GM23338 (cell line): ENCODE measurements around the gene CLDN7. TPM values are rescaled to one million over a fixed set of nuclear protein-coding genes. Genes with fewer than 3 reads are reported as not detected.

Experiments
- ATAC-seq: fragments of 200-7000 bp; cut with Tn5 transposase; 3 replicates; pipeline ENCODE4 v1.9.1; 2020
- DNase-seq: peaks from one replicate; pipeline ENCODE4 v3.0.0-alpha.2; 2015; ENCODE audit warnings: low spot score
- H2AFZ ChIP-seq: fragments of 200-600 bp; sonication (generic); 2 replicates; pipeline ENCODE4 v1.8.0; 2016; ENCODE audit warnings: antibody characterized with exemption, mild to moderate bottlenecking, moderate library complexity
- H3F3A ChIP-seq: fragments of 200-600 bp; sonication (generic); replicated peaks from 2 replicates; pipeline ENCODE4 v1.8.0; 2017; ENCODE audit warnings: antibody characterized with exemption, mixed run types, low read depth
- H3K27ac ChIP-seq: fragments of 200-600 bp; sonication (generic); 2 replicates; pipeline ENCODE4 v1.6.1; 2016; ENCODE audit warnings: low read depth
- H3K27me3 ChIP-seq: fragments of 200-600 bp; sonication (generic); 2 replicates; pipeline ENCODE4 v1.8.0; 2016; ENCODE audit warnings: mild to moderate bottlenecking, mixed run types, moderate library complexity; ENCODE audit not compliant: insufficient read depth
- H3K36me3 ChIP-seq: fragments of 200-600 bp; sonication (generic); 2 replicates; pipeline ENCODE4 v1.8.0; 2016; ENCODE audit warnings: mild to moderate bottlenecking; ENCODE audit not compliant: insufficient read depth
- H3K4me1 ChIP-seq: fragments of 200-600 bp; sonication (generic); 2 replicates; pipeline ENCODE4 v1.8.0; 2016; ENCODE audit warnings: mild to moderate bottlenecking, moderate library complexity; ENCODE audit not compliant: insufficient read depth
- H3K4me2 ChIP-seq: fragments of 200-600 bp; sonication (generic); 2 replicates; pipeline ENCODE4 v1.7.1; 2017; ENCODE audit warnings: mixed run types
- H3K4me3 ChIP-seq: fragments of 200-600 bp; sonication (generic); 2 replicates; pipeline ENCODE4 v1.6.1; 2016; ENCODE audit warnings: mixed run types
- H3K79me2 ChIP-seq: fragments of 200-600 bp; sonication (generic); replicated peaks from 2 replicates; pipeline ENCODE4 v1.8.0; 2017; ENCODE audit warnings: mild to moderate bottlenecking; ENCODE audit not compliant: insufficient read depth
- H3K9me2 ChIP-seq: fragments of 200-600 bp; sonication (generic); 2 replicates; pipeline ENCODE4 v1.8.0; 2017; ENCODE audit not compliant: insufficient read depth
- H4K20me1 ChIP-seq: fragments of 200-600 bp; sonication (generic); replicated peaks from 2 replicates; pipeline ENCODE4 v1.8.0; 2017; ENCODE audit warnings: mild to moderate bottlenecking; ENCODE audit not compliant: insufficient read depth
- H3K27ac Mint-ChIP-seq: 2 replicates; pipeline ENCODE4 v1.8.0; 2020; ENCODE audit warnings: inconsistent platforms, mild to moderate bottlenecking, moderate library complexity, mixed read lengths
- H3K27me3 Mint-ChIP-seq: 3 replicates; pipeline ENCODE4 v1.8.0; 2022; ENCODE audit warnings: low read depth, mild to moderate bottlenecking, moderate library complexity, mixed read lengths, inconsistent platforms; ENCODE audit not compliant: insufficient read depth, poor library complexity
- H3K36me3 Mint-ChIP-seq: 3 replicates; pipeline ENCODE4 v1.8.0; 2021; ENCODE audit warnings: low read depth, mild to moderate bottlenecking, inconsistent platforms, moderate library complexity, mixed read lengths
- H3K4me1 Mint-ChIP-seq: 3 replicates; pipeline ENCODE4 v1.8.0; 2020; ENCODE audit warnings: mild to moderate bottlenecking, inconsistent platforms, mixed read lengths
- H3K4me3 Mint-ChIP-seq: 3 replicates; pipeline ENCODE4 v1.8.0; 2021; ENCODE audit warnings: moderate library complexity, mild to moderate bottlenecking, inconsistent platforms, mixed read lengths
- H3K9me3 Mint-ChIP-seq: 3 replicates; pipeline ENCODE4 v1.8.0; 2020; ENCODE audit warnings: moderate library complexity, mild to moderate bottlenecking, inconsistent platforms, mixed read lengths
- CREB1 ChIP-seq: fragments of 250-450 bp; sonication (Bioruptor Pico); IDR thresholded peaks from 2 replicates; pipeline ENCODE4 v1.5.0; 2020; ENCODE audit warnings: low read depth, mild to moderate bottlenecking, moderate library complexity
- EZH2 ChIP-seq: fragments of 200-600 bp; sonication (generic); IDR thresholded peaks from one replicate; pipeline ENCODE4 v1.8.0; 2017; ENCODE audit warnings: antibody characterized with exemption, mild to moderate bottlenecking, low read depth; ENCODE audit not compliant: unreplicated experiment
- EZH2phosphoT487 ChIP-seq: fragments of 200-600 bp; sonication (generic); IDR thresholded peaks from one replicate; pipeline ENCODE4 v1.8.1; 2018; ENCODE audit warnings: antibody characterized with exemption; ENCODE audit not compliant: unreplicated experiment
- JUNB ChIP-seq: IDR thresholded peaks from one replicate; pipeline ENCODE4 v1.6.1; 2016; ENCODE audit warnings: antibody characterized with exemption; ENCODE audit not compliant: unreplicated experiment
- POLR2AphosphoS5 ChIP-seq: IDR thresholded peaks from 2 replicates; pipeline ENCODE4 v1.6.1; 2016; ENCODE audit warnings: antibody characterized with exemption, low read depth
- STAT1 ChIP-seq: IDR thresholded peaks from one replicate; pipeline ENCODE4 v1.6.1; 2016; ENCODE audit warnings: antibody characterized with exemption; ENCODE audit not compliant: unreplicated experiment
- ZNF114 ChIP-seq: fragments of 250-450 bp; sonication (Bioruptor Pico); IDR thresholded peaks from 2 replicates; pipeline ENCODE4 v1.5.0; 2020; ENCODE audit warnings: mild to moderate bottlenecking, moderate library complexity
- ZNF331 ChIP-seq: fragments of 250-450 bp; sonication (Bioruptor Pico); IDR thresholded peaks from 2 replicates; pipeline ENCODE4 v1.5.0; 2020; ENCODE audit warnings: low read depth, mild to moderate bottlenecking, moderate library complexity
- polyA plus RNA-seq: library from polyadenylated mRNA; unstranded; fragments of >200 nt; fragmentation: Nextera tagmentation; extraction: Ambion mirVana; gene quantifications from 2 replicates; pipeline ENCODE4 v1.2.1, GENCODE V29; 2016
- total RNA-seq: library from RNA; depleted of rRNA; stranded (reverse); fragments of >200 nt; shearing (Covaris generic); gene quantifications from 2 replicates; pipeline ENCODE4 v1.2.3, GENCODE V29; 2014
- TF ChIP-seq, protein P1 (sequence below): IDR thresholded peaks from 2 replicates; pipeline ENCODE4 v1.6.1; 2016; ENCODE audit warnings: antibody characterized with exemption
- TF ChIP-seq, protein P2 (sequence below): IDR thresholded peaks from one replicate; pipeline ENCODE4 v1.6.1; 2018; ENCODE audit warnings: antibody characterized with exemption; ENCODE audit not compliant: unreplicated experiment
- TF ChIP-seq, protein P3 (sequence below), 2 experiments: fragments of 200-600 bp in 1 of 2; sonication (generic) in 1 of 2; conservative IDR thresholded peaks; 2 replicates each; pipeline versions ENCODE4 v1.5.1 to v1.6.1; 2016 to 2017; ENCODE audit warnings: antibody characterized with exemption in 2 of 2, low read depth in 2 of 2, mild to moderate bottlenecking in 2 of 2, moderate library complexity in 1 of 2

Gene CLDN7
- total and polyA plus RNA-seq, 2 experiments from 2014 or later = 50.7 to 111 TPM

DNA sequence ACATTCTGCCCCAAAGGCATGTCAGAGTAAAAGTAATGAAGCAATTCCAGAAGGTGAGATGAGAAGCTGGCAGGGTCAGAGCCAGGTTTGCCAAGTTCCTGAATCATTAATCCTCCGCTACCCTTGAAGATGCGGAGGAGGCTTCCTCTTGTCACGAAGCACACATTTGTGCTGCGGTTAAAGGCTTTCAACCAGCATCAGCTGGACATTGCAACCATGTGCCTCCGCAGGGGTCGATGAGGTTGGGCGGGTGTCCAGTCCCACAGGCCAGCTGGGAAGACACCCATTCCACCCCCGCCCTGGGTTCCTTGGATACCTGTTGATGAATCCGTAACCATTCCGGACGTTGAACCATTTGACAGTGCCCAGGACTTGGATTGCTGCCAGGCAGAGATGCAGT lies 30.9 kb upstream of the CLDN7 start:
- Histone ChIP-seq H3F3A (peaks cover 23% of the 10 kb centered on the region), H4K20me1 (peaks cover 4% of the 10 kb centered on the region; the same call in 1 of the 2 replicates), H3K79me2 (no peaks in the 10 kb centered on the region), H3K4me2 (peak overlapping the region; percentile 88), H3K9me2 (no peaks in the 10 kb centered on the region), H3K27ac (no peak overlapping the region), H2AFZ (no peak overlapping the region), H3K4me3 (peak overlapping the region; percentile 61), H3K27me3 (peaks cover 18% of the 10 kb centered on the region), H3K4me1 (peaks cover 21% of the 10 kb centered on the region), H3K36me3 (no peaks in the 10 kb centered on the region)
- ATAC-seq = no peak
- peaks cover 9% of the 10 kb centered on the region; the same call in 1 of the 3 replicates for H3K9me3 Mint-ChIP-seq
- H3K4me3 Mint-ChIP-seq = peak overlapping the region; percentile 77
- TF ChIP-seq EZH2phosphoT487 = no peak
- no peak for TF ChIP-seq STAT1
- no peak for TF ChIP-seq EZH2
- no peak for TF ChIP-seq CREB1 (CRISPR knock-in tag)
- TF ChIP-seq, protein P1, sequence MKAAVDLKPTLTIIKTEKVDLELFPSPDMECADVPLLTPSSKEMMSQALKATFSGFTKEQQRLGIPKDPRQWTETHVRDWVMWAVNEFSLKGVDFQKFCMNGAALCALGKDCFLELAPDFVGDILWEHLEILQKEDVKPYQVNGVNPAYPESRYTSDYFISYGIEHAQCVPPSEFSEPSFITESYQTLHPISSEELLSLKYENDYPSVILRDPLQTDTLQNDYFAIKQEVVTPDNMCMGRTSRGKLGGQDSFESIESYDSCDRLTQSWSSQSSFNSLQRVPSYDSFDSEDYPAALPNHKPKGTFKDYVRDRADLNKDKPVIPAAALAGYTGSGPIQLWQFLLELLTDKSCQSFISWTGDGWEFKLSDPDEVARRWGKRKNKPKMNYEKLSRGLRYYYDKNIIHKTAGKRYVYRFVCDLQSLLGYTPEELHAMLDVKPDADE = no peak
- TF ChIP-seq, protein P2, sequence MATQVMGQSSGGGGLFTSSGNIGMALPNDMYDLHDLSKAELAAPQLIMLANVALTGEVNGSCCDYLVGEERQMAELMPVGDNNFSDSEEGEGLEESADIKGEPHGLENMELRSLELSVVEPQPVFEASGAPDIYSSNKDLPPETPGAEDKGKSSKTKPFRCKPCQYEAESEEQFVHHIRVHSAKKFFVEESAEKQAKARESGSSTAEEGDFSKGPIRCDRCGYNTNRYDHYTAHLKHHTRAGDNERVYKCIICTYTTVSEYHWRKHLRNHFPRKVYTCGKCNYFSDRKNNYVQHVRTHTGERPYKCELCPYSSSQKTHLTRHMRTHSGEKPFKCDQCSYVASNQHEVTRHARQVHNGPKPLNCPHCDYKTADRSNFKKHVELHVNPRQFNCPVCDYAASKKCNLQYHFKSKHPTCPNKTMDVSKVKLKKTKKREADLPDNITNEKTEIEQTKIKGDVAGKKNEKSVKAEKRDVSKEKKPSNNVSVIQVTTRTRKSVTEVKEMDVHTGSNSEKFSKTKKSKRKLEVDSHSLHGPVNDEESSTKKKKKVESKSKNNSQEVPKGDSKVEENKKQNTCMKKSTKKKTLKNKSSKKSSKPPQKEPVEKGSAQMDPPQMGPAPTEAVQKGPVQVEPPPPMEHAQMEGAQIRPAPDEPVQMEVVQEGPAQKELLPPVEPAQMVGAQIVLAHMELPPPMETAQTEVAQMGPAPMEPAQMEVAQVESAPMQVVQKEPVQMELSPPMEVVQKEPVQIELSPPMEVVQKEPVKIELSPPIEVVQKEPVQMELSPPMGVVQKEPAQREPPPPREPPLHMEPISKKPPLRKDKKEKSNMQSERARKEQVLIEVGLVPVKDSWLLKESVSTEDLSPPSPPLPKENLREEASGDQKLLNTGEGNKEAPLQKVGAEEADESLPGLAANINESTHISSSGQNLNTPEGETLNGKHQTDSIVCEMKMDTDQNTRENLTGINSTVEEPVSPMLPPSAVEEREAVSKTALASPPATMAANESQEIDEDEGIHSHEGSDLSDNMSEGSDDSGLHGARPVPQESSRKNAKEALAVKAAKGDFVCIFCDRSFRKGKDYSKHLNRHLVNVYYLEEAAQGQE = no peak
- no peak for TF ChIP-seq ZNF114
- no peak for TF ChIP-seq ZNF331 (CRISPR knock-in tag)
- TF ChIP-seq, protein P3, sequence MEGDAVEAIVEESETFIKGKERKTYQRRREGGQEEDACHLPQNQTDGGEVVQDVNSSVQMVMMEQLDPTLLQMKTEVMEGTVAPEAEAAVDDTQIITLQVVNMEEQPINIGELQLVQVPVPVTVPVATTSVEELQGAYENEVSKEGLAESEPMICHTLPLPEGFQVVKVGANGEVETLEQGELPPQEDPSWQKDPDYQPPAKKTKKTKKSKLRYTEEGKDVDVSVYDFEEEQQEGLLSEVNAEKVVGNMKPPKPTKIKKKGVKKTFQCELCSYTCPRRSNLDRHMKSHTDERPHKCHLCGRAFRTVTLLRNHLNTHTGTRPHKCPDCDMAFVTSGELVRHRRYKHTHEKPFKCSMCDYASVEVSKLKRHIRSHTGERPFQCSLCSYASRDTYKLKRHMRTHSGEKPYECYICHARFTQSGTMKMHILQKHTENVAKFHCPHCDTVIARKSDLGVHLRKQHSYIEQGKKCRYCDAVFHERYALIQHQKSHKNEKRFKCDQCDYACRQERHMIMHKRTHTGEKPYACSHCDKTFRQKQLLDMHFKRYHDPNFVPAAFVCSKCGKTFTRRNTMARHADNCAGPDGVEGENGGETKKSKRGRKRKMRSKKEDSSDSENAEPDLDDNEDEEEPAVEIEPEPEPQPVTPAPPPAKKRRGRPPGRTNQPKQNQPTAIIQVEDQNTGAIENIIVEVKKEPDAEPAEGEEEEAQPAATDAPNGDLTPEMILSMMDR (conservative IDR thresholded peaks at IDR 0.05; ENCODE audit: low read depth in 2 of 2) = no peak
- no peak for TF ChIP-seq POLR2AphosphoS5
- TF ChIP-seq JUNB = no peak
- no peak overlapping the region for H3K27ac Mint-ChIP-seq
- DNase-seq = no peak
- H3K27me3 Mint-ChIP-seq = peaks cover 34% of the 10 kb centered on the region
- peaks cover 6% of the 10 kb centered on the region; the same call in 2 of the 3 replicates for H3K36me3 Mint-ChIP-seq
- H3K4me1 Mint-ChIP-seq = peaks cover 35% of the 10 kb centered on the region
